Measurements from ENCODE around the gene WASL.

DNA sequence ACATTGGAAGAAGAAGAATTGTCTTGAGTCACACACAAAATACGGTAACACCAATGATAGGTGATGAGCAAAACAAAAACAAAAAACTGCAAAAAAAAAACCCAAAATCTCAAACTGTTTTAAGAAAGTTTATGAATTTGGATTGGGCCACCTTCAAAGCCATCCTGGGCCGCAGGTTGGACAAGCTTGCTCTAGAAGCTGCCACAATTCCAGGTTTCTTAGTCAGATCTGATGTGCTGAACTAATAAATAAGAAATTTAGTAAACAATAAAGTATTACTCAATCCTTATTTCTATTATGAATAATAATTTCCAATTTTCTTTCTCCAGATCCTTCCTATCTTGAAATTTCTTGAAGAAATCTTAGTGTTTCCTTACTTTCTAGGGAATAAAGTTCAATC, 10.0 kb downstream of the WASL start:
- TF ChIP-seq, protein P1, sequence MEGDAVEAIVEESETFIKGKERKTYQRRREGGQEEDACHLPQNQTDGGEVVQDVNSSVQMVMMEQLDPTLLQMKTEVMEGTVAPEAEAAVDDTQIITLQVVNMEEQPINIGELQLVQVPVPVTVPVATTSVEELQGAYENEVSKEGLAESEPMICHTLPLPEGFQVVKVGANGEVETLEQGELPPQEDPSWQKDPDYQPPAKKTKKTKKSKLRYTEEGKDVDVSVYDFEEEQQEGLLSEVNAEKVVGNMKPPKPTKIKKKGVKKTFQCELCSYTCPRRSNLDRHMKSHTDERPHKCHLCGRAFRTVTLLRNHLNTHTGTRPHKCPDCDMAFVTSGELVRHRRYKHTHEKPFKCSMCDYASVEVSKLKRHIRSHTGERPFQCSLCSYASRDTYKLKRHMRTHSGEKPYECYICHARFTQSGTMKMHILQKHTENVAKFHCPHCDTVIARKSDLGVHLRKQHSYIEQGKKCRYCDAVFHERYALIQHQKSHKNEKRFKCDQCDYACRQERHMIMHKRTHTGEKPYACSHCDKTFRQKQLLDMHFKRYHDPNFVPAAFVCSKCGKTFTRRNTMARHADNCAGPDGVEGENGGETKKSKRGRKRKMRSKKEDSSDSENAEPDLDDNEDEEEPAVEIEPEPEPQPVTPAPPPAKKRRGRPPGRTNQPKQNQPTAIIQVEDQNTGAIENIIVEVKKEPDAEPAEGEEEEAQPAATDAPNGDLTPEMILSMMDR (IDR thresholded peaks at IDR 0.05), result no peak
- TF ChIP-seq, protein P2, sequence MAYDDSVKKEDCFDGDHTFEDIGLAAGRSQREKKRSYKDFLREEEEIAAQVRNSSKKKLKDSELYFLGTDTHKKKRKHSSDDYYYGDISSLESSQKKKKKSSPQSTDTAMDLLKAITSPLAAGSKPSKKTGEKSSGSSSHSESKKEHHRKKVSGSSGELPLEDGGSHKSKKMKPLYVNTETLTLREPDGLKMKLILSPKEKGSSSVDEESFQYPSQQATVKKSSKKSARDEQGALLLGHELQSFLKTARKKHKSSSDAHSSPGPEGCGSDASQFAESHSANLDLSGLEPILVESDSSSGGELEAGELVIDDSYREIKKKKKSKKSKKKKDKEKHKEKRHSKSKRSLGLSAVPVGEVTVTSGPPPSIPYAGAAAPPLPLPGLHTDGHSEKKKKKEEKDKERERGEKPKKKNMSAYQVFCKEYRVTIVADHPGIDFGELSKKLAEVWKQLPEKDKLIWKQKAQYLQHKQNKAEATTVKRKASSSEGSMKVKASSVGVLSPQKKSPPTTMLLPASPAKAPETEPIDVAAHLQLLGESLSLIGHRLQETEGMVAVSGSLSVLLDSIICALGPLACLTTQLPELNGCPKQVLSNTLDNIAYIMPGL (CRISPR knock-in tag; IDR thresholded peaks at IDR 0.05), result no peak
- TF ChIP-seq, protein P3, sequence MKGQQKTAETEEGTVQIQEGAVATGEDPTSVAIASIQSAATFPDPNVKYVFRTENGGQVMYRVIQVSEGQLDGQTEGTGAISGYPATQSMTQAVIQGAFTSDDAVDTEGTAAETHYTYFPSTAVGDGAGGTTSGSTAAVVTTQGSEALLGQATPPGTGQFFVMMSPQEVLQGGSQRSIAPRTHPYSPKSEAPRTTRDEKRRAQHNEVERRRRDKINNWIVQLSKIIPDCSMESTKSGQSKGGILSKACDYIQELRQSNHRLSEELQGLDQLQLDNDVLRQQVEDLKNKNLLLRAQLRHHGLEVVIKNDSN (CRISPR knock-in tag; IDR thresholded peaks at IDR 0.05), result no peak
- no peak for TF ChIP-seq ESRRA (CRISPR knock-in tag; IDR thresholded peaks at IDR 0.05; ENCODE audit: borderline replicate concordance)
- TF ChIP-seq CBFB (CRISPR knock-in tag; IDR thresholded peaks at IDR 0.05; ENCODE audit: low read depth), result no peak
- no peak for TF ChIP-seq EMX1 (CRISPR knock-in tag; IDR thresholded peaks at IDR 0.05)
- TF ChIP-seq, protein P4, sequence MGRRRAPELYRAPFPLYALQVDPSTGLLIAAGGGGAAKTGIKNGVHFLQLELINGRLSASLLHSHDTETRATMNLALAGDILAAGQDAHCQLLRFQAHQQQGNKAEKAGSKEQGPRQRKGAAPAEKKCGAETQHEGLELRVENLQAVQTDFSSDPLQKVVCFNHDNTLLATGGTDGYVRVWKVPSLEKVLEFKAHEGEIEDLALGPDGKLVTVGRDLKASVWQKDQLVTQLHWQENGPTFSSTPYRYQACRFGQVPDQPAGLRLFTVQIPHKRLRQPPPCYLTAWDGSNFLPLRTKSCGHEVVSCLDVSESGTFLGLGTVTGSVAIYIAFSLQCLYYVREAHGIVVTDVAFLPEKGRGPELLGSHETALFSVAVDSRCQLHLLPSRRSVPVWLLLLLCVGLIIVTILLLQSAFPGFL (CRISPR knock-in tag; IDR thresholded peaks at IDR 0.05; ENCODE audit: borderline replicate concordance), result no peak
- TF ChIP-seq, protein P5, sequence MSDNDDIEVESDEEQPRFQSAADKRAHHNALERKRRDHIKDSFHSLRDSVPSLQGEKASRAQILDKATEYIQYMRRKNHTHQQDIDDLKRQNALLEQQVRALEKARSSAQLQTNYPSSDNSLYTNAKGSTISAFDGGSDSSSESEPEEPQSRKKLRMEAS (CRISPR knock-in tag; IDR thresholded peaks at IDR 0.05), result no peak
- no peak for TF ChIP-seq TEAD4 (CRISPR knock-in tag; IDR thresholded peaks at IDR 0.05)
